A549 (cell line): Measurements from ENCODE around the gene ZBTB49.

Source experiments
- CTCF ChIP-seq: fragments of >200 bp; sonication (Bioruptor Twin); formaldehyde crosslinking; IDR thresholded peaks from 3 replicates; pipeline ENCODE4 v1.5.1; 2016
- E2F6 ChIP-seq: IDR thresholded peaks from 2 replicates; pipeline ENCODE4 v1.6.1; 2012; ENCODE audit warnings: low read depth, borderline replicate concordance
- EP300 ChIP-seq, 2 experiments: fragments of >200 bp; sonication (Bioruptor Twin); formaldehyde crosslinking; IDR thresholded peaks; 2 replicates in 1 of 2; 3 replicates in 1 of 2; pipeline ENCODE4 v1.6.1; 2016 to 2017
- HOXA7 ChIP-seq: fragments of 250-450 bp; sonication (Bioruptor Pico); IDR thresholded peaks from 2 replicates; pipeline ENCODE4 v1.5.0; 2020; ENCODE audit warnings: mild to moderate bottlenecking, moderate library complexity
- MAFK ChIP-seq: fragments of 450-650 bp; IDR thresholded peaks from 2 replicates; pipeline ENCODE4 v1.6.1; 2014; ENCODE audit not compliant: partially characterized antibody
- MAX ChIP-seq: IDR thresholded peaks from 2 replicates; pipeline ENCODE4 v1.6.1; 2012
- NPAS2 ChIP-seq: fragments of 250-450 bp; sonication (Bioruptor Pico); IDR thresholded peaks from 2 replicates; pipeline ENCODE4 v1.8.0; 2022; ENCODE audit warnings: mild to moderate bottlenecking, moderate library complexity, borderline replicate concordance
- POLR2A ChIP-seq: IDR thresholded peaks from 2 replicates; pipeline ENCODE4 v1.6.1; 2012; ENCODE audit warnings: mild to moderate bottlenecking, low read length
- RAD21 ChIP-seq, 2 experiments: fragments of >200 bp in 1 of 2; sonication (Bioruptor Twin) in 1 of 2; formaldehyde crosslinking in 1 of 2; IDR thresholded peaks in 1 of 2; conservative IDR thresholded peaks in 1 of 2; 2 replicates in 1 of 2; 3 replicates in 1 of 2; pipeline ENCODE4 v1.6.1; 2012 to 2018; ENCODE audit warnings: inconsistent platforms in 1 of 2
- TF ChIP-seq, protein P1 (sequence below): fragments of 200-600 bp; sonication (generic); IDR thresholded peaks from 2 replicates; pipeline ENCODE4 v1.6.1; 2016; ENCODE audit warnings: antibody characterized with exemption, mild to moderate bottlenecking, moderate library complexity
- TF ChIP-seq, protein P2 (sequence below): fragments of 450-650 bp; IDR thresholded peaks from 2 replicates; pipeline ENCODE4 v1.6.1; 2014; ENCODE audit warnings: antibody characterized with exemption

- TF ChIP-seq HOXA7 (CRISPR knock-in tag) (no peak), POLR2A (no peak), CTCF (no peak), RAD21 (conservative IDR thresholded peaks at IDR 0.05 in 1 of 2, IDR thresholded peaks at IDR 0.05 in 1 of 2) (no peak), E2F6 (no peak), EP300 (IDR thresholded peaks at IDR 0.05) (no peak), MAX (no peak), NPAS2 (CRISPR knock-in tag) (no peak), MAFK (no peak)
- TF ChIP-seq, protein P1, sequence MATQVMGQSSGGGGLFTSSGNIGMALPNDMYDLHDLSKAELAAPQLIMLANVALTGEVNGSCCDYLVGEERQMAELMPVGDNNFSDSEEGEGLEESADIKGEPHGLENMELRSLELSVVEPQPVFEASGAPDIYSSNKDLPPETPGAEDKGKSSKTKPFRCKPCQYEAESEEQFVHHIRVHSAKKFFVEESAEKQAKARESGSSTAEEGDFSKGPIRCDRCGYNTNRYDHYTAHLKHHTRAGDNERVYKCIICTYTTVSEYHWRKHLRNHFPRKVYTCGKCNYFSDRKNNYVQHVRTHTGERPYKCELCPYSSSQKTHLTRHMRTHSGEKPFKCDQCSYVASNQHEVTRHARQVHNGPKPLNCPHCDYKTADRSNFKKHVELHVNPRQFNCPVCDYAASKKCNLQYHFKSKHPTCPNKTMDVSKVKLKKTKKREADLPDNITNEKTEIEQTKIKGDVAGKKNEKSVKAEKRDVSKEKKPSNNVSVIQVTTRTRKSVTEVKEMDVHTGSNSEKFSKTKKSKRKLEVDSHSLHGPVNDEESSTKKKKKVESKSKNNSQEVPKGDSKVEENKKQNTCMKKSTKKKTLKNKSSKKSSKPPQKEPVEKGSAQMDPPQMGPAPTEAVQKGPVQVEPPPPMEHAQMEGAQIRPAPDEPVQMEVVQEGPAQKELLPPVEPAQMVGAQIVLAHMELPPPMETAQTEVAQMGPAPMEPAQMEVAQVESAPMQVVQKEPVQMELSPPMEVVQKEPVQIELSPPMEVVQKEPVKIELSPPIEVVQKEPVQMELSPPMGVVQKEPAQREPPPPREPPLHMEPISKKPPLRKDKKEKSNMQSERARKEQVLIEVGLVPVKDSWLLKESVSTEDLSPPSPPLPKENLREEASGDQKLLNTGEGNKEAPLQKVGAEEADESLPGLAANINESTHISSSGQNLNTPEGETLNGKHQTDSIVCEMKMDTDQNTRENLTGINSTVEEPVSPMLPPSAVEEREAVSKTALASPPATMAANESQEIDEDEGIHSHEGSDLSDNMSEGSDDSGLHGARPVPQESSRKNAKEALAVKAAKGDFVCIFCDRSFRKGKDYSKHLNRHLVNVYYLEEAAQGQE: no peak
- TF ChIP-seq, protein P2, sequence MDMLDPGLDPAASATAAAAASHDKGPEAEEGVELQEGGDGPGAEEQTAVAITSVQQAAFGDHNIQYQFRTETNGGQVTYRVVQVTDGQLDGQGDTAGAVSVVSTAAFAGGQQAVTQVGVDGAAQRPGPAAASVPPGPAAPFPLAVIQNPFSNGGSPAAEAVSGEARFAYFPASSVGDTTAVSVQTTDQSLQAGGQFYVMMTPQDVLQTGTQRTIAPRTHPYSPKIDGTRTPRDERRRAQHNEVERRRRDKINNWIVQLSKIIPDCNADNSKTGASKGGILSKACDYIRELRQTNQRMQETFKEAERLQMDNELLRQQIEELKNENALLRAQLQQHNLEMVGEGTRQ: no peak
These were observed 16.9 kb downstream of the ZBTB49 start for GRCh38 chr4:4306920-4307319.
